SU-DHL-6 (cell line): Measurements from ENCODE around the gene C19orf44.

Experiments used
- H2AFZ ChIP-seq: fragments of 200-600 bp; sonication (generic); 2 replicates; pipeline ENCODE4 v1.6.1; 2014; ENCODE audit warnings: low read depth, mild to moderate bottlenecking, moderate library complexity, mixed read lengths, antibody characterized with exemption, low read length; ENCODE audit not compliant: severe bottlenecking
- H3F3A ChIP-seq: fragments of 200-600 bp; shearing (Covaris generic); 2 replicates; pipeline ENCODE4 v1.6.0; 2016; ENCODE audit warnings: antibody characterized with exemption, mild to moderate bottlenecking; ENCODE audit not compliant: insufficient read depth
- H3K27ac ChIP-seq: fragments of 200-600 bp; sonication (generic); 2 replicates; pipeline ENCODE4 v1.5.1; 2016; ENCODE audit warnings: low read depth, mild to moderate bottlenecking, low read length, moderate library complexity, mixed read lengths
- H3K27me3 ChIP-seq: fragments of 200-600 bp; sonication (generic), shearing (Covaris generic); 2 replicates; pipeline ENCODE4 v1.6.0; 2014; ENCODE audit warnings: mild to moderate bottlenecking, low read length
- H3K36me3 ChIP-seq: fragments of 200-600 bp; sonication (generic); 2 replicates; pipeline ENCODE4 v1.6.1; 2014; ENCODE audit warnings: mild to moderate bottlenecking, low read length, mixed read lengths
- H3K4me2 ChIP-seq: fragments of 300-600, 200-600 bp; shearing (Covaris generic), sonication (generic); 2 replicates; pipeline ENCODE4 v1.6.0; 2014; ENCODE audit warnings: low read length, low read depth, mild to moderate bottlenecking; ENCODE audit not compliant: poor library complexity, severe bottlenecking
- H3K4me3 ChIP-seq: fragments of 200-600 bp; sonication (generic); 2 replicates; pipeline ENCODE4 v1.5.1; 2014; ENCODE audit warnings: antibody characterized with exemption, low read length, mild to moderate bottlenecking, mixed read lengths; ENCODE audit not compliant: insufficient read depth, poor library complexity, severe bottlenecking
- H3K79me2 ChIP-seq: fragments of 200-600 bp; sonication (generic); 2 replicates; pipeline ENCODE4 v1.6.1; 2014; ENCODE audit warnings: mild to moderate bottlenecking, low read length, moderate library complexity; ENCODE audit not compliant: insufficient read depth
- H3K9ac ChIP-seq: fragments of 200-600 bp; sonication (generic); 2 replicates; pipeline ENCODE4 v1.7.0; 2014; ENCODE audit warnings: mild to moderate bottlenecking, low read length
- H3K9me2 ChIP-seq: fragments of 200-600 bp; sonication (generic); replicated peaks from 2 replicates; pipeline ENCODE4 v1.6.1; 2014; ENCODE audit warnings: low read length; ENCODE audit not compliant: insufficient read depth
- H3K9me3 ChIP-seq: fragments of 200-600 bp; sonication (generic); 2 replicates; pipeline ENCODE4 v1.6.1; 2014; ENCODE audit warnings: low read length, mixed read lengths; ENCODE audit not compliant: insufficient read depth
- H4K20me1 ChIP-seq: fragments of 200-600 bp; sonication (generic); 2 replicates; pipeline ENCODE4 v1.6.1; 2014; ENCODE audit warnings: low read depth, mild to moderate bottlenecking, antibody characterized with exemption, low read length, moderate library complexity, mixed read lengths
- CTCF ChIP-seq: fragments of 200-600 bp; sonication (generic); IDR thresholded peaks from one replicate; pipeline ENCODE4 v1.5.1; 2017; ENCODE audit warnings: antibody characterized with exemption, mild to moderate bottlenecking, low read length, moderate library complexity; ENCODE audit not compliant: insufficient read depth, poor library complexity, severe bottlenecking
- EZH2phosphoT487 ChIP-seq: fragments of 200-600 bp; sonication (generic), shearing (Covaris generic); conservative IDR thresholded peaks from 2 replicates; pipeline ENCODE4 v1.6.1; 2018; ENCODE audit warnings: mild to moderate bottlenecking, antibody characterized with exemption, low read length, moderate library complexity, mixed read lengths

C19orf44 gene

GRCh38 chr19:16554776-16555175, 58.6 kb downstream of the C19orf44 start:
- Histone ChIP-seq H3K9me2 (no peaks in the 10 kb centered on the region), H3K27me3 (no peaks in the 10 kb centered on the region), H3K9me3 (no peaks in the 10 kb centered on the region), H3K4me3 (no peak overlapping the region), H3K79me2 (no peaks in the 10 kb centered on the region; the same call in 1 of the 2 replicates), H4K20me1 (no peaks in the 10 kb centered on the region), H3K9ac (no peak overlapping the region), H3K27ac (no peak overlapping the region), H3K36me3 (0 out of 2 replicates have a peak, but pooled peaks cover 4% of the 10 kb centered on the region), H2AFZ (no peak overlapping the region), H3F3A (peaks cover 4% of the 10 kb centered on the region), H3K4me2 (no peak overlapping the region)
- no peak for TF ChIP-seq CTCF
- no peak for TF ChIP-seq EZH2phosphoT487

DNA sequence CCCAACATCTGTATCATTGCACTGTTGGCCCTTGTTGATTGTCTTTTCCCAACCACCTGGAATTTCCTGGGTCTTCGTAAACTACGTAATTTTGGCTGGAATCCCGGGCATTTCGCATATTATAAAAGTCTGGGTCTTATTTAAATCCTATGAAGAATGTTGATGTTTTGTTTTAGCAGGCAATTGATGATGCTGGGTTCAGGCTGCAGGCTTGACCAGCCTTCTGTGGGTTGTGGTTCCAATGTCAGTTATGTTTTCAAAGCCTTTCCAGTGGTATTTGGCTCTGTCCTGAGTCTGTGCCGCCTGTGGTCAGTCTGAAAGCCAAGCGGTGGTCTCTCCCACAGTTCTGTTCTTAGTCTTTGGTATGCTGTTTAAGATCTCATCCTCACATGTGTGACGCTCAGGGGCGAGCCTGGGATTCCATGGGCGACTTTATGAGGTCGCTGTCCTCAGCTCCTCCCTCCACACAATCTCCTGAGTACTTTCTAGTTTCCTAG, 63.6 kb downstream of the C19orf44 start:
- no peaks in the 10 kb centered on the region for H4K20me1 ChIP-seq
- H3K9me2 ChIP-seq: no peaks in the 10 kb centered on the region
- no peaks in the 10 kb centered on the region for H3K9me3 ChIP-seq
- no peak overlapping the region for H3K9ac ChIP-seq
- H2AFZ ChIP-seq: no peak overlapping the region
- H3K27me3 ChIP-seq: no peaks in the 10 kb centered on the region
- no peak overlapping the region for H3K4me3 ChIP-seq
- TF ChIP-seq CTCF (no peak), EZH2phosphoT487 (no peak)
- no peak overlapping the region for H3K4me2 ChIP-seq
- no peaks in the 10 kb centered on the region for H3K79me2 ChIP-seq
- no peaks in the 10 kb centered on the region for H3F3A ChIP-seq
- no peak overlapping the region for H3K27ac ChIP-seq
- 0 out of 2 replicates have a peak, but pooled peaks cover 5% of the 10 kb centered on the region for H3K36me3 ChIP-seq

- Histone ChIP-seq H3K27ac (no peak overlapping the region), H3K27me3 (no peaks in the 10 kb centered on the region), H3K9ac (no peak overlapping the region), H4K20me1 (no peaks in the 10 kb centered on the region), H3K4me2 (no peak overlapping the region), H3K9me2 (no peaks in the 10 kb centered on the region), H3K9me3 (no peaks in the 10 kb centered on the region), H3F3A (no peaks in the 10 kb centered on the region), H3K36me3 (0 out of 2 replicates have a peak, but pooled peaks cover 5% of the 10 kb centered on the region), H3K79me2 (no peaks in the 10 kb centered on the region), H2AFZ (no peak overlapping the region), H3K4me3 (no peak overlapping the region)
- TF ChIP-seq EZH2phosphoT487: no peak
- no peak for TF ChIP-seq CTCF
These were observed 65.2 kb downstream of the C19orf44 start for GRCh38 chr19:16561382-16561781.
